HG02610 (cell line): ENCODE results near the gene CSTA.

Experiments used
- ATAC-seq: cut with Tn5 transposase; IDR thresholded peaks from one replicate; pipeline ENCODE4 v1.9.1; 2021; ENCODE audit warnings: mild to moderate bottlenecking, moderate library complexity; ENCODE audit not compliant: unreplicated experiment

Gene CSTA

DNA sequence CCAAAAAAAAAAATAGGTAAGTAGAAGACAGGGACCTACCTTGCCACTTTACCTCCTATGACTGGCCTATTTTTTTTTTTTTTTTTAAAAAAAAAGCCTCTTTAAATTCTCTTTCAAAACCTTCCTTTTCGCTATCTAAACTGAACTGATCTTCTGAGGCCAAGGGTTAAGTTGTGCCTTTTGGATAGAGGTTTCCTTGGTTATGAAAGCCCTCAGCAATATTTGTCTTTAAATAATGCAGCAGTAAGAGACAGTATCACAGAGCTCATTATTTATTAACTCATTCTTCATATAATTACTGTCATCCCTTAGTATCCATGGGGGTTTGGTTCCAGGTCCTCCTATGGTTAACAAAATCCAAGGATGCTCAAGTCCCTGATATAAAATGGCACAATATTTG, 49.0 kb downstream of the CSTA start:
- no peak for ATAC-seq

DNA sequence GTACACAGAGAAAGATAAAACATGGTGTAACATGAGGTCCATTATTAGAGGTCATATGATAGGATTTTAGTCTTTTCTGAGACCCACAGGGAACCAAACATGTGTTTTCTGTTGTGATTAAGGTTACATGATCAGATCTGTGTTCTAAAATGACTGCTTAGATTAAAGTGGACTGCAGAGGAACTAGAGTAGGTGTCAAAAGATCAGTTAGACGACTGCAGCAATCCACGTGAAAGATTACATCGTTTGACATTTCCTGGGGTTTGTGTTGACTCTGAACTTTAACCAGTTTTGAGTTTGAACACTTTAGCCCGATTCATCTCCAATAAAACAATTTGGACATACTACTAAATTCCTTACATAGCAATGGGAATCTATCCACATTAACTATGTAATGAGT, 52.9 kb downstream of the CSTA start:
- ATAC-seq = no peak

DNA sequence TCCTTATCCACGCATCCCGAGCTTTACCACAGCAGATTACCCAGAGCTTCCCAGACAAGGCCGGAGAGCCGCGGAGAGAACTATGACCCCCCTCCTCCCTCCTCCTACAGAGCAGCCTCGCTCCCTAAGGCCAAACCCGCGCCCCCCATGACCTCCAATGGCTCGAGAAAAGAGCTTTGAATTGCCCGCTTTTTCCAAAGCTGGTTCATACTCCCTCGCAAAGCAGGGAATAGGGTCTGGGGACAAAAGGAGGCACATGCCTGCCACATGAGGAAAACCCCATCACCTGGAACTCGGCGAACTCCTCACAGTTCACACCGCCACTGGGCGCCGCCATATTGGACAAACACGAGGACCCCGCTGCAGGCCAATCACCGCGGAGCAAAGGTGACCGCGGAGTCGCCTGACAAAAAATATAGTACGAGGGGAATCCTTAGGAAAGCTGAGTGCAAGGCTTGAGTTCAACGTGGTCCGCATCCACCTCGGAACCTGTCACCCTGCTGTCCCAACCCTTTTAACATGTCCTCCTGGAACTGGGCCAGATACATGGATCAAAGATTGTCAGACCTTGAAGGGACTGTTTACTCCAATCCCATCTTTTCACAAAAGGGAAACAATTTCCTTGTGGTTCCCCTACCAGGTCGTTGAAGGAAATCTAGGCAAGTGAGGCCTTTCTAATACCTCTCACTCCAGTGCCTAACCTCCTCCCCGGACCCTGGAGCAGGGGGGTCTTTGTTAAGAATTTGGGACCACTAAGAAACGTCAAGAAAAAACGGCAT, 58.0 kb downstream of the CSTA start, which contains the start of gene MIX23:
Gene MIX23, minus strand, starts transcription at position 344 of the 779 bp plus-strand sequence. Its CDS starts 7 bp downstream, at position 337.
- ATAC-seq = peak; percentile 41

DNA sequence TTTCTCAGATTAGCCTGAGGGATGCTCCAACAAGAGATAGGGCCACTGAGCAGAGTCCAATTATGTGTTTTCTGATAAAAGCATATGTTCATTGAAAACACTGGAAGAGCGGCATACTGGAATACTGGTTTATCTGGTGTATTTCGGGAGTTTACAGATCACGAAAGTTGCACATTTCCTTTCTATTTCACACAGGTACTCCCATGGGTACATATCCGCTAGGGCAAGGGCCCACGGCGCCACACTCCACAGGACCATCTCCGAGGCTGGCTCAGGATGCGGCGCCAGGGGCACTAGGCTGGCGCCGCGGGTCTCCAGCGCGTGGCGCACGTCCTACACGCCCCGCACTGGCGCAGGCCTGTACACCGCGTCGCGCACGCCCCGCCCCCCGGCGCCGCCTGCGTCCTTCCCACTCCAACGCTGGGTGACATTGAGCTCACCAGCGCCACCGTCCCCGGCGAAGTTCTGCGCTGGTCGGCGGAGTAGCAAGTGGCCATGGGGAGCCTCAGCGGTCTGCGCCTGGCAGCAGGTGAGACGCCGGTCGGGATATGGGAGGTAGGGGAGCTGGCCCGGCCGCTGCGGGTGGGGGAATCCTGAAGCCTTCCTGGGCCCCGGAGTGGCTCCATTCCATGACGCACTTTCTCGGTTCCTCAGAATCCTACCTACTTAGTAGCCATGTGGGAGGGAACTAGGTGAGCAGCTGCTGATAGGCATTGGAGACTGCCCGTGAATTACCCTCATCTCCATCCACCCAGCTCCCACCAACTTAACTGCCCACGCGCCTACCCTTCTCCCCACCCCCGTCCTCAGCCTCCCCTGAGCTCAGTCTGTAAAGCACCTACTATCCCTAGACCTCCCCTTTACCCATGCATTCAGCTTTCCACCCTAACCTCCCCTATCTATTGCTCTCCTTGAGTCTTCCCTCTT, 59.0 kb downstream of the CSTA start, which contains the start of gene FAM162A:
Gene FAM162A, plus strand, starts transcription at position 412 of the 927 bp plus-strand sequence. Its CDS starts 84 bp downstream, at position 496.
- peak; percentile 89 for ATAC-seq

DNA sequence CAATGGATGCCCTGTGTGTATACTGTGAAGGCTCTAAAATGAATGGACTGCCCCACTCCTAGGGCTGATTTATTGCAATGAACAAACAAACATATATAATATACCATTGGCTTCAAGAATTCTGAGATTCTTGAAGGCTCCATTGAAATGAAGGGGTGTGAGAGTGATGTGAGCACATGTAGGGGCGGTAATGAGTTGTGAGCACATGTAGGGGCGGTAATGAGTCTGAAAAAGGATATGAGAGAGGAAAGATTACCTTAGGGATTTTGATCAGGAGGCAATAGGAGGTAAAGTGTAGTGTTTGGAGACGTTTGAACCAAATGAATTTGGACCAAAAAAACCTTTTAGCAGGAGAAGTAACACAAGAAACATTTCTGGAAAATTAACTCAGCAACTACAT, 62.7 kb downstream of the CSTA start:
- no peak for ATAC-seq

DNA sequence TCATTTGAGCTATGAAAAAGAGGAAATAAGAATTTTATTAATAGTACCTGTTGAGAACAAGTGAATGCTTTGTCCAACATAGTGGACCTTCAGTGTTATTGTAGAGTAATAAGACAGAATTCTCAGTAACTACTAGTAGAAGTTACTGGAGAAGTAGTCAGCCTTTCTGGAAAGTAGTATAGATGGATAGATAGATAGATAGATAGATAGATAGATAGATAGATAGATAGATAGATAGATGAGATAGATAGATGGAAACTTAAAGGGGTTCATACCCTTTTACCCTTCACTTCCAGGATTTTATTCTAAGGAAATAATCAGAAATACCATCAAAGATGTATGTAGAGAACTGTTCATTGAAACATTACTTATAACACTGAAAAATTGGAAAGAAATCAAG, 64.1 kb downstream of the CSTA start:
- ATAC-seq = no peak

DNA sequence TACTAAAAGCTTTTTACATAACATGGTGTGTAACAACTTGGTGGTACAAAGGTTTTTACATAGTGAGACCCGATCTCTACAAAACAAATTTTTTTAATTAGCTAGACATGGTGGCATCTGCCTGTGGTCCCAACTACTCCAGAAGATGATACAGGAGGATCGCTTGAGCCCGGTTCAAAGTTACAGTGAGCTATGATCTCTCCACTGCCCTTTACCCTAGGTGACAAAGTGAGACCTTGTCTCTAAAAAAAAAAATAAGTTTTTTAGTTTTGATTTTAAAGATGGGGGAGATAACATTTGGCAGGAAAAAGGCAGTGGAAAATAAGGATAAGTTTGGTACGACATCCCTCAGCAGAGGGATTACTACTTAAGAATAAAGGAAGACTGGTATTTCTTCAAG, 64.8 kb downstream of the CSTA start:
- ATAC-seq = no peak

DNA sequence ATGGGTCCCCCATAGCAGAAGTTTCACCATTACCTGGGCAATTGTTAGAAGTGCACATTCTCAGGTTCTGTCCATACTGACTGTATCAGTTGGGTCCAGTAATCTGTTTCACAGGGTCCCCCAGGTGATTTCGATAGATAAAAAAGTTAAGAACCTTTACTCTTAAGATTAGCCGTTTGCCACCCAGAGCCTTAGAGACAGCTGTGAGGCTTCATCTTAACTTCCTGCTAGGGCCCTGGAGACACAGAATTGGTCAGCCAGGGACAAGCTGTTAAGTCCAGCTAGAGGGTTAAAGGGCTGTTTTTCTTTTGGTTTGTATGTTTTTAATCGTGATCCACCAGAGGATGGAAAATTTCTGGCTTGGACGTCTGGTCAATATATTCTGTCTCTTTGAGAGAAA, 65.6 kb downstream of the CSTA start:
- no peak for ATAC-seq
